Iris pigment epithelial cell (primary cell): Measurements from ENCODE around the gene PCYT1B.
A peak's percentile ranks its signal among the peaks of the same experiment; 100 is the strongest.
"Not testable (repeated sequence)": the region's sequence is repeated elsewhere in the genome, so short reads cannot be mapped to it uniquely, and the experiment has no call there.

Experiments
- DNase-seq: peaks from one replicate; pipeline ENCODE4 v3.0.0-alpha.2; 2011; ENCODE audit warnings: low read depth

The PCYT1B gene

DNA sequence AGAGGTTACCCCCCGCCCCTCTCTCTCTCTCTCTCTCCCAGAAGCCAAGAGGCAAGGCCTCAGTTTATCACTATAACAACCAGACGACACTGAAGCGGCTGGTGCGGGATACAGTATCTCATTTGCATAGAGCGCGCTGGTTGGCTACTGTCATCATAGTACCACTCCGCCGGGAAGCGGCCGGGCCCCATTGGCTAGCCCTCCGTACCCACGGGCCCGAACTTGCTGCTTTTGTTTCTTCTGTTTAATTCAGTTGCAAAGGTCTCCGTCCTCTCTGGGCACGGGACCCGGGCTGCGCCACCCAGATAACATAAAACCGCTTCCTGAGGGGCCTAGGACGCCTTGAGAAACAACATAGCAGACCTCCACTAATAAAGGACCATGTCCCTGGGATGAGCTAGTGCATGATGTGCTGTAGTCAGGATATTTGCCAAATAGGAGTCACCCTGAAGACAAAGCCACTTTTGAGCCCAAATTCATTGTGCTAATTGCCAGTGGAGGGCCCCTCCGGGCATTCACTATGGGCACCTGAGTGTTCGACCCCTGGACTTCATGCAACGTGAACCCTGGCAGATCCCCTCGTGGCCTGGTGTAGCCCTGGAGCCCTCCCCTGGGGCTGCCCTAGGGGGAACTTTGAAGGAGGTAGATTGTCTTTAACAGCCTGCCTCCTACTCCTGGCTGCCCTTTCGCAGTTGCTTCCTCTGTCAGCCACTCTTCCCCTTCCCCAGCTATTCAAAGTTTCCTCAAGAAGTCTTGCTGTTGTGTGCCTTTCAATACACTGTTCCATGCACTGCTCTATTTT, at the start of gene PCYT1B:
Gene PCYT1B (minus strand): TSS at position 91 of the 802 bp plus-strand sequence. CDS start 242 bp downstream, outside the sequence.
- DNase-seq: peak; percentile 60

- DNase-seq: peak; percentile 10
Observed at GRCh38 chrX:24696294-24696693, 49.1 kb upstream of the PCYT1B start.

- DNase-seq: peak; percentile 2
Observed at GRCh38 chrX:24694825-24695224, 47.7 kb upstream of the PCYT1B start.

DNA sequence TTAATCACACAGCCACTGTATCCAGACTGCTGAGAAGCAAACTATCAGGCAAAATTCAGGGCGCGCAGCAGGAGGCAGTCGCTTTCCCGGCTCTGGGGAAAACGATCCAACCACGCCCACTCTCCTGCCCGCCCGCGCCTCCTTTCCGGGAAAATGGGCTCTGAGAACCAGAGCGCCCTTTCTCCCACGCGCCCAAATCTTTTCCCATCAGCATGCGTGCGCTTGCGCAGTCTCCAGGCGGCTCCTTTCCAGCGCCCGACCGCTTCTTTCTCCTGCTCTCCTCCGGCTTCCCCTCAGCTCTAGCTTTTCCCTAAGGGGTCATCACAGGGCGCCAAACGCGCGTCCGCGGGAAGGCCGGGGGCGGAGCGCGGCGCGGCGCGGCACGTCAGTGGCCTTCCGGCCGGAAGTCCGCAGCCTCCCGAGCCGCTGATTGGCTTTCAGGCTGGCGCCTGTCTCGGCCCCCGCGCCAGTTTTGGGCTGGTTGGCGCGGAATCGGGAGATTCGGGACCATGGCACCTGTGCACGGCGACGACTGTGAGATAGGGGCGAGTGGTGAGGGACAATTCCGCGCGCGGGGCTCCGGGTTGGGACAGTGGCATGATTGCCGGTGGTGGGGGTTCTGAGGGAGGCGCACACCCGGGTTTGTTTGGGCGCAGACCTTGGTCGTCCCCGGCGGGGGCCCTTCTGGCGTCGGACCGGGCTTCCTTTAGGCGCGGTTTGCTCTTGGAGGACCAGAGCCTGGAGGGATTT, 46.5 kb upstream of the PCYT1B start, which contains the start of gene POLA1:
Gene POLA1 (plus strand): TSS at position 466 of the 750 bp plus-strand sequence. CDS start 44 bp downstream, at position 510.
- peak; percentile 96 for DNase-seq

DNA sequence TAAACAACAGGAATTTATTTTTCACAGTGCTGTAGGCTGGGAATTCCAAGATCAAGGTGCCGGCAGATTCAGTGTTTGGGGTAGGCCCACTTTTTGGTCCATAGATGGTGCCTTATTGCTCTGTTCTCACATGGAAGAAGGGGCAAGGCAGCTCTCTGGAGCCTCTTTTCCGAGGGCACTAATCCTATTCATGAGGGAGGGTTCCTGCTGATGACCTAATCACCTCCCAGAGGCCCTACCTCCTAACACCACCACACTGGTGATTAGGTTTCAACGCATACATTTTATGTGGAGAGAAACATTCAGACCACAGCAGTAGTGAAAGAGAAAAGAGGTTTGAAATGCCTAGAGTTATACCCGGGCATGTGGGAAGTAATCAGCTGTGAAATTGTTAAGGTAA, 45.2 kb upstream of the PCYT1B start:
- DNase-seq: no peak

DNA sequence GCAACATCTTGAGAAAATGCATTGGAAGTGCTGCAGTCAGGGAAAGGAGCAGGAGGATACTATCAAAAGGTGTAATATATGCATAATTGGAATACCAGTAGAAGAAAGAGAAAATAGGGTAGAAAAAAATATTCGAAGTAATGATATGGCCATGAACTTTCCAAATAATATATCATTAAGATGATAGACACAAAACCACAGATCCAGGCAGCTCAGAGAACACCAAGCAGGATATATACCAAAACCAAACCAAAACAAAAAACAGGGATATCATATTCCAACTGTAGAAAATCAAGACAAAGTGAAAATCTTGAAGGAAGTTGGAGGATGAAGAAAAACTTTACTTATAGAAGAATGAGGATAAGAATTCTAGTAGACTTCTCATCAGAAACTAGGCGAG, 36.9 kb upstream of the PCYT1B start:
- no peak for DNase-seq

- no peak for DNase-seq
Observed at GRCh38 chrX:24682739-24683432, 35.7 kb upstream of the PCYT1B start.

DNA sequence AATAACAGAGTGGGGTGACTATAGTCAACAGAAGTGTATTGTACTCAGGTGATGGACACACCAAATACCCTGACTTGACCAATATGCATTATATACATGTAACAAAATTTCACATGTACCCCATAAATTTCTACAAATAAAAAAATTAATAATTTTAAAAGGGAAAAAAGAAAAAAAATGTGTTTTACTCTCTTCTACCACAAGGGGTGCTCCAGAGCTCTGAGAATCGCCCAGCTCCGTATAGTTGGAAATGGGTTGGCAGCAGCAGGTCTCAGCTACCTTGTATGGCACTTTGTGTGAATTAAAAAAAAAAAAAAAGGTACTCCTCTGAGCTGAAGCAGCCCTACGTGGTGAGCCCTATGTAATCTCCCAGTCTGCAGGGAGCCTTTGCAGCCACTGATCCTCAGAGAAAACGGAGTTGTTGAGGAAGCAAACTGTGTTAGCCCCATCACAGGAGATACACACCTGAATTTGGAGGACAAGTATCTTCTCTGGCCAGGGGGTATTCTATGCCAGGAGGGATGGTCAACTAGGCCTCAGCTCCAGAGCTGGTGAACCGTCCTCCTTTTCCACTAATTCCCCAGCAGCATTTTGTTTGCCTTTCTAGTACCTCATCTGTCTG, 29.4 kb upstream of the PCYT1B start:
- no peak for DNase-seq

GRCh38 chrX:24673424-24673823, 26.3 kb upstream of the PCYT1B start:
- DNase-seq: no peak

DNA sequence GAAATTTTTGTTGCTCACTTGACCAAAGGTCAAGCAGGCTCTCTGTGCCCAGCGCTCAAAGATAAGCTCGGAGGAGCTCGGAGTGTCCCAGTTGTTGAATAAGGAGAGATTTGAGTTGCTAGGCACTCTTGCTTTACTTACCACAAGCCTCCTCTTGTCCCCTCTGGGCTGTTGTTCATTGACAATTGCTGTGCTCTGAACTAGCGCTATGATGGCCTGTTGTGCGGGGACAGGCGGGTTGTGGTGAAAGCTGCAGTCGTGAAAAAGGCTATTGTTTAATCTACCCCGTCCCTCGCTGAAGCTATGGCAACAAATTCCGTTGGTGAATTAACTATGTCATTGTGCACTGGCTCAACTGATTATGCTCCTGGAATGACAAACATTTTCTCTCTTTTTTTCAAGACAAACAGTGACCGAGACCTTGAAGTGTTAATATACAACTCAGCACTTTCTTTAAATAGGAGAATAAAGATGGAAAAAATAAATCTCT, 25.6 kb upstream of the PCYT1B start:
- DNase-seq: no peak

DNA sequence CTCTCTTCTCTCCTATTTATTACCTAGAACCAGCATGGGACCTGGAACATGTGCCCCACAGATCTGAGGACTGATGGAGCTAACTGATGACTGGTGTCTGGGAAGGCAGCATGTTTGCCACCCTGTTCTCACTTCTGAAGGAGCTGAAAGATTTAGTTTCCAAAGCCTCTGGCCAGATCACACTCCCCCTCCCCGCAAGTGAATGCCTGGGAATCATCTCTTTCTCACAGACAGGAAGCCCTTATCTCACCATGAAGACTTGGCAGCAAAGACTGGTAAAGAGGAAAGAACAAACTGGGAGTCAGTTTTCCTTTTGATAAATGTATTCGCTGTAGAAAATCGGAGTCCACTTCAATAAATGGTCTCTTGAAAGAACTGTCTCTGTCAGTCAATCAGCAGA, 21.0 kb upstream of the PCYT1B start:
- peak; percentile 17 for DNase-seq

DNA sequence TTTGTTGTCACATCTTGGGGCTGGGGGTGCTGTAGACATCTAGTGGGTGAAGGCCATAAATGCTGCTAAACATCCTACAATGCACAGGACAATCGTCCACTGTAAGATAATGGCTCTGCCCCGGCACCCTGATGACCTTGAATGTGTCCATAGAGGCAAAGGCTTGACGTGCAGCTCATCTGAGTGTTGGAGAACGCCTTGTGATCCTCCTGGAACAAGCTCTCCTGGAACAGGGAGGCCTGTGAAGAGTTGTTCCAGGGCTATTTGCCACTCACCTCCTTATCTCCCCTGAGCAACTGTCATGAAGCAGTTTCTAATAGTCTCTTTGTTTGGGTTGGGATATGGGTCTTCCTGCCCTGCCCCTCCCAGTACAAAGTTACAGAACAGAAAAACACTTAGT, 15.2 kb upstream of the PCYT1B start:
- DNase-seq: no peak

- DNase-seq: no peak
Observed at GRCh38 chrX:24661292-24661691, 14.1 kb upstream of the PCYT1B start.

DNA sequence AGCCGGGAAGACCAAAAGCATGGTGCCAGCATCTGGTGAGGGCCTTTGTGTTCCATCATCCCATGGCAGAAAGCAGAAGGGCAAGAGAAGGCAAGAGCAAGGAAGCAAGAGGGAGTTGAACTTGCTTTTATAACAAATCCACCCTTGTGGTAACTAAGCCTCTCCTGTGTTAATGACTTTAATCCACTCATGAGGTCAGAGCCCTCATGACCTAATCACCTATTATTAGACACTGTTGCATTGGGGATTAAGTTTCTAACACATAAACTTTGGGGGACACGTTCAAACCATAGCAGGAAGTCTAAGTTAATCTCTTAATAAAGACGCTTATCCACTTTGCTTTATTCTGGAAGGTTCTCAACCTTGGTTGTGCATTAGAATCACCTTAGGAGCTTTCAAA, 12.5 kb upstream of the PCYT1B start:
- no peak for DNase-seq

GRCh38 chrX:24659106-24659505, 12.0 kb upstream of the PCYT1B start:
- no peak for DNase-seq

GRCh38 chrX:24658421-24658820, 11.3 kb upstream of the PCYT1B start:
- no peak for DNase-seq

- no peak for DNase-seq
Observed at GRCh38 chrX:24657671-24658386, 10.7 kb upstream of the PCYT1B start.

- not testable (repeated sequence) for DNase-seq
Observed at GRCh38 chrX:24655679-24656078, 8.5 kb upstream of the PCYT1B start.

DNA sequence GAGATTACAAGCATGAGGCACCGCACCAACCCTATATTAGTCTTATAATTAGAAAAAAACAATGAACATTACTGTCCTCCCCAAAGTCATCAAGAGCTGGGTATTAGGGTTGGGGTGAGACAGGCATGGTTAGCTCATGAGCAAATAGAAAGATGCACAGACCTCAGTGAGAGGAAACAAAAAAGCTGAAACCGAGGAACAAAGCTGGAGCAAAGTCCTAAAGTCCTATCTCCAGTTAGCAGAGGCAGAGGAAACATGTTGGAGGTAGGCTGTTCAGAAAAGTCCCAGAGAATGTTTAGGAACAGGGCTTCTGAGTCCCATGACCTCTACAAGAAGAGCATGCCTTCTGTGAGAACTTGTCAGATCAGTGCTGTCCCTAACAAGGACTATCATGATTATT, 4.6 kb upstream of the PCYT1B start:
- no peak for DNase-seq

DNA sequence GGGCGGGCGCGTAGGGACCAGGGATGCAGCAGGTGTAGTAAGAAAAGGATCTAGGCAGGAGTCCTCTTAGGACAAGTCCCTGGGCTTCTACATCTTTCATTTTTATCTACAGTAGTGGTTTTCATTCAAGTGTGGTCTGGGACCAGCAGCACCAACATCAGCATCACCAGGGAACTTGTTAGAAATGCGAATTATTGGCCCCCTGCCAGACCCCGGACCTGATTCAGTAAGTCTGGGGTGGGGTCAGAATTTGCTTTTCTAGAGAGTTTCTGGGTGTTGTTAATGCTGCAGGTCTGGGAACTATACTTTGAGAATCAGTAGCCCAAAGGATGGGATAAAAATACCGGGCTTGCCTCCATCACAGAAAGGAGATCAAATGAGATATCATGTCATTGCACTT, 1.3 kb upstream of the PCYT1B start:
- DNase-seq: no peak

DNA sequence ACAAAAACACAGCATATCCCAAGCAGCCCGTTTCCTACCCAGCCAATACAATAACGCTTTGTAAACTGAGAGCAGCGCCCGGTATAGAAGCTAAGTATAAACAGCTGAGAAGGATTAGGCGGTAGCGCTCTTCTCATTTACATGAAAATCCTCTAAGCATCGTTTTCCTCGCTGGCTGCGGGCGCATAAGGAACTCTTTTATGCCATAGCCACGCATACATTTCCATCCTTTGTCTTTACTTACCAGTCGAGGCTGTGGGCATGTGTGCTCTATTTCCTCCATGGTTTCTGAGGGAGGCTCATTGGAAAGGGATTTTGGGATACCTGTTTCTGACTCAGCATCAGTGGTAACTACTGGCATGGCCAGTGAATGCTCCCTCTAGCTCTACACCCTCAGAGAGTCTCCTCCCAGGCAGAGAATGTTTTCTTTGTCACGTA, 383 bp downstream of the PCYT1B start:
- DNase-seq: peak; percentile 21
